ENCODE measurements around the gene ZDHHC11B.

ZDHHC11B gene

DNA sequence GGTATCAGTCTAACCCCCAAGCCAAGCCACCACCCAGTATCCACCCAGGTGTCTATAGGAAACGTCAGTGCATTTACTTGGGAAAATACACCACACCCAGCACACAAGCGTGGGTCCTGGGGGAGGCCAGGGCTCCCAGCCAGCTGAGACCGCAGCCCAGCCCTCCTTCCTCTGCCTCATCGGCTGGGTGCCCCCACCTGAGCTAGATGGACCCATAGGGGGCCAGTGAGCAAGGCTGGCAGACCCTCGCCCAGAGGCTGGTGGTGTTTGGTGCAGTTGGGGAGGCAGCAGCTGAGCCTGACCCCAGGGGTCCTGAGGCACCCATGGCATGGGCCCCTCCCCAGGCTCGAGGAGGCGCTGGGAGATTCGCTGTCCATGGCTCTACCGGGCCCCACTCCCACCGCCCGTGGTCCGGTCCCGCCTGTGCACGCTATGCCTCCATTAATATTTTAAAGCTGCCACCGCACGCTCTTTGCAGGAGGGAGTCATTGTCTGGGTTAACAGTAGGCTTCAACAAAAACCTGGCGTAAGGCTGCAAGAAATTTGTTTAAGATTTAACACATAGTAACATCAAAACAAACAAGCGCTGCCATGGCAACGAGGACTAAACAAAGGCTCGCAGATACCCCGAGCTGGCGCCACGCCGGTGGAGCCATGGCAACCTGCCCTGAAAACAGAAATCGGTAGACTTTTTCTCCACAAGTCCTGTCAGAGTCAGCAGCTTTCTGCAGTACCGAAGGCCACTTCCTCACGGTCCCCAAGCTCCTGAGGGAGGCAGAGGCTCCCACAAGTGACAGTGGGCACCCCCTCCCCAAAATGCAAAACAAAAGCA is 112.0 kb downstream of the ZDHHC11B start (continued):
- TF ChIP-seq ZNF146 (tag by site-specific recombination; IDR thresholded peaks at IDR 0.05) = no peak

DNA sequence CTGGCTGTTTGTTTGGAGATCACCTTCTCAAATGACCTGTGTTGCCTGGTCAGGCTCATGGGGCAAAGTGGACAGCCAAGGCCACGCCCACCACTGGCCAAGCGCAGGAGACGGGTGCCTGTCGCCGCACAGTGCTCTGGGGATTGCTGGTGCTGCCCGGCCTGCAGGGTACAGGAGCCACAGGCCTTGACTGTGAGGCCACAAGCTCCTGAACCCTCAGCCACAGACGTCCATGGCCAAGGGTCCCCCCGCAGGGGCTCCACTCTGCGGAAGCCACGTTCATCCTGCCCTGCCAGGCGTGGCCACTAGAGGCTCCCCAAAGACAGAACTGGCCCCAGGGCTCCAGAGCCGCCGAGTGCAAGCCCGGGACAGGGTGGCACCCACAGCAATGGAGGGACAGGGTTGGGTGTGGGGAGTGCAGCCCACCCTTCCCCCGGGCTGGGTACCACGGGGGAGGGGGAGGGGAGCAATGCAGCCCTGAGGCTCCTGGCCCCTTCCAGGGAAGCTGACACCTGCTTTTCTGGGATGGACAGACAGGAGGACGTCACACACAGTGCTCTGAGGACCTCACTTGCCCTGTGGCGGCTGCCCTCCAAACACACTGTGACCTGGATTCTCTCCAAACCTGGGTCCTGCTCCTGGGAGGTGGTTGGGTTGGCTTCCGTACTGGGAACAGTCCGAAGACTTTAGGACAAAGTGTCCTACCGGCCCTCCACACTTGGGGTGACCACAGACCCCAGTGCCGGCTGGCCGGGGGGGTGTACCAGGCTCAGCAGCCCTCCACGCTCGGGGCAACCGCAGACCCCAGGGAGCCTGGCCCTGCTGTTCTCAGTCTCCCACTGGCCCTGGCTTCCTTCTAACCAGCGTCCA is 112.8 kb downstream of the ZDHHC11B start:
- H3K36me3 ChIP-seq (ENCODE audit: control insufficient read depth in 2 of 2, insufficient read depth in 1 of 2, low read length in 2 of 2) = peaks cover 0 to 22% of the 10 kb centered on the region in 2 experiments; a peak in 1 of 3 replicates
- ChIA-PET POLR2A (interaction anchor here (1.1 kb wide), 1 partner anchor 221 kb away, joined by 5 read pairs; the partner anchor contains the start of genes BRD9 and TRIP13), CTCF (interaction anchor here (0.6 to 5.4 kb wide), 10 partner anchors 131 to 863 kb away, joined by 3 to 39 read pairs (median 3); no protein-coding TSS in a partner anchor)
- H3K4me1 ChIP-seq (ENCODE audit: control insufficient read depth, insufficient read depth, low read length) = peaks cover 19% of the 10 kb centered on the region
- no peaks in the 10 kb centered on the region for H3K9me3 ChIP-seq (ENCODE audit: control insufficient read depth, insufficient read depth, low read depth, low read length)
- H3K4me3 ChIP-seq (ENCODE audit: low read depth, low read length) = no peak overlapping the region
- H3K27ac ChIP-seq (ENCODE audit: extremely low read depth, low read depth, low read length) = no peak overlapping the region
- peak; percentile 30; the same call in 1 of the 2 replicates for TF ChIP-seq BCL11B (tag by site-specific recombination; IDR thresholded peaks at IDR 0.05; ENCODE audit: low read depth)
- TF ChIP-seq FEZF1 (tag by site-specific recombination; IDR thresholded peaks at IDR 0.05) = no peak
- peak; percentile 58; the same call in 1 of the 2 replicates for TF ChIP-seq BCL11A (tag by site-specific recombination; IDR thresholded peaks at IDR 0.05; ENCODE audit: low read depth)
- TF ChIP-seq KLF8 (tag by site-specific recombination; IDR thresholded peaks at IDR 0.05) = peak; percentile 31; the same call in 1 of the 2 replicates
- TF ChIP-seq CTCF (tag by site-specific recombination; IDR thresholded peaks at IDR 0.05) = peak; percentile 86
- peak; percentile 83 for TF ChIP-seq ZNF654 (tag by site-specific recombination; IDR thresholded peaks at IDR 0.05; ENCODE audit: low read depth)
- TF ChIP-seq, protein P1, sequence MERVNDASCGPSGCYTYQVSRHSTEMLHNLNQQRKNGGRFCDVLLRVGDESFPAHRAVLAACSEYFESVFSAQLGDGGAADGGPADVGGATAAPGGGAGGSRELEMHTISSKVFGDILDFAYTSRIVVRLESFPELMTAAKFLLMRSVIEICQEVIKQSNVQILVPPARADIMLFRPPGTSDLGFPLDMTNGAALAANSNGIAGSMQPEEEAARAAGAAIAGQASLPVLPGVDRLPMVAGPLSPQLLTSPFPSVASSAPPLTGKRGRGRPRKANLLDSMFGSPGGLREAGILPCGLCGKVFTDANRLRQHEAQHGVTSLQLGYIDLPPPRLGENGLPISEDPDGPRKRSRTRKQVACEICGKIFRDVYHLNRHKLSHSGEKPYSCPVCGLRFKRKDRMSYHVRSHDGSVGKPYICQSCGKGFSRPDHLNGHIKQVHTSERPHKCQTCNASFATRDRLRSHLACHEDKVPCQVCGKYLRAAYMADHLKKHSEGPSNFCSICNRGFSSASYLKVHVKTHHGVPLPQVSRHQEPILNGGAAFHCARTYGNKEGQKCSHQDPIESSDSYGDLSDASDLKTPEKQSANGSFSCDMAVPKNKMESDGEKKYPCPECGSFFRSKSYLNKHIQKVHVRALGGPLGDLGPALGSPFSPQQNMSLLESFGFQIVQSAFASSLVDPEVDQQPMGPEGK (tag by site-specific recombination; IDR thresholded peaks at IDR 0.05) = peak; percentile 80
- TF ChIP-seq ZNF350 (tag by site-specific recombination; IDR thresholded peaks at IDR 0.05) = no peak
- TF ChIP-seq, protein P2, sequence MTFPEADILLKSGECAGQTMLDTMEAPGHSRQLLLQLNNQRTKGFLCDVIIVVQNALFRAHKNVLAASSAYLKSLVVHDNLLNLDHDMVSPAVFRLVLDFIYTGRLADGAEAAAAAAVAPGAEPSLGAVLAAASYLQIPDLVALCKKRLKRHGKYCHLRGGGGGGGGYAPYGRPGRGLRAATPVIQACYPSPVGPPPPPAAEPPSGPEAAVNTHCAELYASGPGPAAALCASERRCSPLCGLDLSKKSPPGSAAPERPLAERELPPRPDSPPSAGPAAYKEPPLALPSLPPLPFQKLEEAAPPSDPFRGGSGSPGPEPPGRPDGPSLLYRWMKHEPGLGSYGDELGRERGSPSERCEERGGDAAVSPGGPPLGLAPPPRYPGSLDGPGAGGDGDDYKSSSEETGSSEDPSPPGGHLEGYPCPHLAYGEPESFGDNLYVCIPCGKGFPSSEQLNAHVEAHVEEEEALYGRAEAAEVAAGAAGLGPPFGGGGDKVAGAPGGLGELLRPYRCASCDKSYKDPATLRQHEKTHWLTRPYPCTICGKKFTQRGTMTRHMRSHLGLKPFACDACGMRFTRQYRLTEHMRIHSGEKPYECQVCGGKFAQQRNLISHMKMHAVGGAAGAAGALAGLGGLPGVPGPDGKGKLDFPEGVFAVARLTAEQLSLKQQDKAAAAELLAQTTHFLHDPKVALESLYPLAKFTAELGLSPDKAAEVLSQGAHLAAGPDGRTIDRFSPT (tag by site-specific recombination; IDR thresholded peaks at IDR 0.05) = peak; percentile 76
- TF ChIP-seq ZNF335 (tag by site-specific recombination; conservative IDR thresholded peaks at IDR 0.05) = no peak
- TF ChIP-seq KLF9 (tag by site-specific recombination; IDR thresholded peaks at IDR 0.05; ENCODE audit: low read depth) = peak; percentile 94
- TF ChIP-seq ZBTB48 (tag by site-specific recombination; IDR thresholded peaks at IDR 0.05) = 0 out of 2 replicates have a peak, but pooled peaks have one; percentile 16
- peak; percentile 30; the same call in 1 of the 2 replicates for TF ChIP-seq ZBTB7A (tag by site-specific recombination; IDR thresholded peaks at IDR 0.05; ENCODE audit: low read depth)
- TF ChIP-seq, protein P3, sequence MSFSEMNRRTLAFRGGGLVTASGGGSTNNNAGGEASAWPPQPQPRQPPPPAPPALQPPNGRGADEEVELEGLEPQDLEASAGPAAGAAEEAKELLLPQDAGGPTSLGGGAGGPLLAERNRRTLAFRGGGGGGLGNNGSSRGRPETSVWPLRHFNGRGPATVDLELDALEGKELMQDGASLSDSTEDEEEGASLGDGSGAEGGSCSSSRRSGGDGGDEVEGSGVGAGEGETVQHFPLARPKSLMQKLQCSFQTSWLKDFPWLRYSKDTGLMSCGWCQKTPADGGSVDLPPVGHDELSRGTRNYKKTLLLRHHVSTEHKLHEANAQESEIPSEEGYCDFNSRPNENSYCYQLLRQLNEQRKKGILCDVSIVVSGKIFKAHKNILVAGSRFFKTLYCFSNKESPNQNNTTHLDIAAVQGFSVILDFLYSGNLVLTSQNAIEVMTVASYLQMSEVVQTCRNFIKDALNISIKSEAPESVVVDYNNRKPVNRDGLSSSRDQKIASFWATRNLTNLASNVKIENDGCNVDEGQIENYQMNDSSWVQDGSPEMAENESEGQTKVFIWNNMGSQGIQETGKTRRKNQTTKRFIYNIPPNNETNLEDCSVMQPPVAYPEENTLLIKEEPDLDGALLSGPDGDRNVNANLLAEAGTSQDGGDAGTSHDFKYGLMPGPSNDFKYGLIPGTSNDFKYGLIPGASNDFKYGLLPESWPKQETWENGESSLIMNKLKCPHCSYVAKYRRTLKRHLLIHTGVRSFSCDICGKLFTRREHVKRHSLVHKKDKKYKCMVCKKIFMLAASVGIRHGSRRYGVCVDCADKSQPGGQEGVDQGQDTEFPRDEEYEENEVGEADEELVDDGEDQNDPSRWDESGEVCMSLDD (tag by site-specific recombination; IDR thresholded peaks at IDR 0.05) = 0 out of 2 replicates have a peak, but pooled peaks have one; percentile 12
- peak; percentile 89 for TF ChIP-seq ZNF600 (tag by site-specific recombination; IDR thresholded peaks at IDR 0.05)
- no peak for TF ChIP-seq ZNF560 (tag by site-specific recombination; IDR thresholded peaks at IDR 0.05; ENCODE audit: borderline replicate concordance)
- TF ChIP-seq, protein P4, sequence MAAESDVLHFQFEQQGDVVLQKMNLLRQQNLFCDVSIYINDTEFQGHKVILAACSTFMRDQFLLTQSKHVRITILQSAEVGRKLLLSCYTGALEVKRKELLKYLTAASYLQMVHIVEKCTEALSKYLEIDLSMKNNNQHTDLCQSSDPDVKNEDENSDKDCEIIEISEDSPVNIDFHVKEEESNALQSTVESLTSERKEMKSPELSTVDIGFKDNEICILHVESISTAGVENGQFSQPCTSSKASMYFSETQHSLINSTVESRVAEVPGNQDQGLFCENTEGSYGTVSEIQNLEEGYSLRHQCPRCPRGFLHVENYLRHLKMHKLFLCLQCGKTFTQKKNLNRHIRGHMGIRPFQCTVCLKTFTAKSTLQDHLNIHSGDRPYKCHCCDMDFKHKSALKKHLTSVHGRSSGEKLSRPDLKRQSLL (tag by site-specific recombination; IDR thresholded peaks at IDR 0.05) = peak; percentile 53; the same call in 1 of the 2 replicates
- peak; percentile 41; the same call in 1 of the 2 replicates for TF ChIP-seq KLF10 (tag by site-specific recombination; IDR thresholded peaks at IDR 0.05)
- peak; percentile 80; the same call in 1 of the 2 replicates for TF ChIP-seq ZNF561 (tag by site-specific recombination; IDR thresholded peaks at IDR 0.05; ENCODE audit: borderline replicate concordance)
- no peak for TF ChIP-seq ZFP41 (tag by site-specific recombination; IDR thresholded peaks at IDR 0.05; ENCODE audit: borderline replicate concordance)
